ENCODE measurements around the gene HMOX2.

The HMOX2 gene

GRCh38 chr16:4525634-4526277 lies 49.6 kb downstream of the HMOX2 start:
- DNase-seq = no peak

DNA sequence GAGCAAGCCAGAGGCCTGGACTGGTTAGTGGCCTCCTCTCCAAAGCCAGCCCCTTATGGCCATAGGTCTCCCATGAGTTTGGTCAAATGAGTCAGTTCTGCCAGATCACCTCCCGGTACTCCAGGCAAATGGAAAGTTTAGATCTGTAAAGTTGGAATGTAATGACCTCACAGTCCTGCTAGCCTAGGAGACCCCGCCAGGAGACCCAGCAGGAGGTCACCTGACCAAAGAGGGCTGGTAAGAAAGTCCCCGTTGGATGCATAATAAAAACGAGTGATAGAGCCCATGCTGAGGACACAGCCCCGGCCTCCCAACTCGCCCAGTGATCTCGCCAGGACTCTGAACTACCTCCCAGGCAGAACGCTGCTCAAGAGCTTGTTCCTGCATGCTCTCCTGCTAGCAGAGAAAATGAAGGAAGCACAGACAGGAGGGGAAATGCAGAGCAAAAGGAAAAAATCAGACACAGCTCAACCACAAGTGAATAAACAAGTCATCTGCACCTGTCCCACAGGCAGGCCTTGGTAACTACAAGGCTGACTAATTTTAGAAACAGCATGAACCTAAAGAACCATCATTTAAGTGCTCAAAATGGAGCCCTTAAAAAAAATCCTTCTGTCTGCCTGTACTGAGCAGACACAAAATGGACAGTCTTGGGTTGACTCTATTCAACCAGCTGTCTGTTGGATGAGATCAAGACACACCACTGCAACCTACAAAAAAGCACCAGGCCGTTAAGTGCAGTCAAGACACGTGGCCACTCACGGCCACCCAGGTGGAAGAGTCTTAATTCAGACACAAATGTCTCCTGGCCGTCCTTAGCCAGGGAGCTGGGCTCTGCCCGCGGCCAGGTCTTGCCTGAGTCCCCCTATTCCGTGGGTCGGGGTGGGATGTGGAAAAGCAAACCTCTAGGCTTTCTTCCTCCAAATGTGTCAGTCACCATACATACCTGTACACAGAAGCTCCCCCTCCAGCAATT lies 53.2 kb downstream of the HMOX2 start:
- no peak for DNase-seq

- no peak for DNase-seq
Measured at GRCh38 chr16:4531811-4532210, 55.6 kb downstream of the HMOX2 start.

DNA sequence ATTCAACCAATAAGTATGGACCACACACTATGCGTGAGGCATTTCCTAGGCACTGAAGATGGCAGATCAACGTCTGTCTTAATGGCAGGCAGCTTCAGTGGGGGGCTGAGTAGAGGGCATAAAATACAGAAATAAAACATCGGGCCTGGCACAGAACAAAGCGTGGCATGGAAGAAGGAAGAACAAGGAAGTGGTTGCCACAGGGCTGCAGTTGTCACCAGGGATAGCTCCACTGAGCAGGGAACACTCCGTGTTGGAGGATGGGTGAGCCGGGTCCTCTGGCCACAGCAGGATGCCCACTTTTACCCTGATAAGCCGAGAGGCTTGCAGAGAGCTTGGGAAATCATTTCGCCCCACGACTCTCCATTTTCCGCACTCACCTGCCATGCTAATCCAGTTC lies 56.0 kb downstream of the HMOX2 start:
- DNase-seq = no peak

- DNase-seq = no peak
Measured at GRCh38 chr16:4533490-4533889, 57.3 kb downstream of the HMOX2 start.

DNA sequence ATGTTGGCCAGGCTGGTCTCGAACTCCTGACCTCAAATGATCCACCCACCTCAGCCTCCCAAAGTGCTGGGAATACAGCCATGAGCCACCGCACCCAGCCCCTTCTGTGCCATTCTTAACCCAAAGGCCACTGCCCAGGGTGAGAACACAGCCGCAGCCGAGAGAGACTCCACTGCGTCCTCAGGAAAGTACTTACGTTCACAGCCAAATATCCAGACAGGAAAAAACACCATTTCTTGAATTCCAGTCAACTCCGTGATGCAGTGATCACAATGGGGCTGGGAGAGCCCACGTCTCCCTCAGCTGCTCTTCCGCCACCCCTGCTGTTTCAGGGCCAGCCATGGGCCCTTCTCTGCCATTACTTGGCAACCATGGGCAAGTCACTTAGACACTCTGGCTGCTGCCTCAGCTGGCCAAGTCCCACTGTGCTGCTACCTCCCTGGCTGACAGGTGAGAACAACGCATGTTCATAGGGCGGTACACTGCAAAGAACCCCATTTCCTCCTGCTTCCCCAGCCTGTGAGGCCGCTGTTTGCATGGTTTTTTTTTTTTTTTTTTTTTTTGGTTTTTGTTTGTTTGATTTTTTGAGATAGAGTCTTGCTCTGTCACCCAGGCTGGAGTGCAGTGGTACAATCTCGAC lies 58.1 kb downstream of the HMOX2 start:
- DNase-seq = no peak

DNA sequence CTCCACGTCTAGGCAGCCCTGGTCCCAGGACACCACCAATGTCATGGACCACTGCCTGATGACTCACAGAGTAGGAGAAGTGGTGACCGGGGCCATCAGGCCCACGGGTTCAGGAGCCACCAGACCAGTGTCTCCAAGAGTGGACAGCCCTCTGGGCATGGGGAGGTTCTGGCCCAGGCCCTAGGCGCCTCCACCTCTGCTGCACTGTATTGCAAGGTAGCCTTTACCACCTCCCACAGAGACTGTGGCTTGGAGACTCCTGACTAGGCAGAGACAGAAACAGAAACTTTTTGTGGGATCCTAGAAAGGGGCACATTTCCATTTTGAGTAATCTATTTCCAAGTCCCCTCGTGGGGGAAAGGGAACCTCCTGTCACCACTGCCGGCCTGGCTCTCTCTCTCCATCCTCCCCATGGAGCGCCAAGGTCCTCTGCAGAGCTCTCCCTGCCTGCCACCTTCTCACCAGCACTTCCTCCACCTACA lies 59.5 kb downstream of the HMOX2 start:
- DNase-seq = no peak

GRCh38 chr16:4536391-4537106 lies 60.4 kb downstream of the HMOX2 start:
- DNase-seq = no peak

DNA sequence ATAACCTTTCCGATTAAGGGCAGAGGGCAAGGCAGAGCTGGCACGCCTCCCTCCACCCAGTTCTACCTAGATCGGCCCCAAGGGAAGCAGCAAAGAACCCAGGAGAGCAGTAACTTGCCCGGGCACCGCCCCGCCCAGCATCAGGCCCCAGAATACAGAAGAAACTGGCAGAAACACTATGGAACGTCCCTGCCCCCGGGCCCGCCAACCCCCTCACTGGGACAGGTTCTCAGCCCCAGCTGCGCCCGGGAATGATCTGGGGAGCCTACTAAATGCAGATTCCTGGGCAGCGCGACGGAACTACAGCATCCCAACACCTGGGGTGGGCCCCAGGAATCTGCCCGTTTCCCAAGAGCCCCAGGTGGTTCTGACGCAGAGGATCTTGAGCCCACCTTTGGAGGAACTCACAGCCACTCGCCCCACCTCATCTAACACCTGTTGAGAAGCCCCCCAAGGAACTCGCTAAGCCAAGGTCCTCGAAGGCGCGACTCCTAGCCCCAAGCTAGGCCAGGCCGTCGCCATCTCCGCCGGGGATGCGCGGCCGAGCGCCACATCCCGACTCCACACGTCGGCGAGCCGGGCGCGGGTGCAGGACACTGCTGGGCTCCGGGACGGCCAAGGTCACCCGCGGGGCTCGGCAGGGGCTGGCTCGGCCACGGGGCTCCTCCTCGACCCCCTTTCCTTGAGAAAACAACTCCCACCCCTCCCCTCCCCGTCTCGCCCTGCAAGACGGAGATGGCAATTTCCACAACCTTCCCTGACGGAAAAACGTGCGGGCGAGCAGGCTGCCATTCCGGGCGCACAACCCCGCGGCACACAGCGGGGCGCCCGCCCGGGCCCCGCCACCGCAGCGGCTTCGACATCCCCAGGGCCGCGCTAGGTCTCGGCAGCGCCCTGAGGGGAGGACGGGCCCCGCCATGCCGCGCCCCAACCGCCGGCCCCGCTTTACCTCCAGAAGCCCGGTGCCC lies 61.5 kb downstream of the HMOX2 start:
- DNase-seq = no peak

DNA sequence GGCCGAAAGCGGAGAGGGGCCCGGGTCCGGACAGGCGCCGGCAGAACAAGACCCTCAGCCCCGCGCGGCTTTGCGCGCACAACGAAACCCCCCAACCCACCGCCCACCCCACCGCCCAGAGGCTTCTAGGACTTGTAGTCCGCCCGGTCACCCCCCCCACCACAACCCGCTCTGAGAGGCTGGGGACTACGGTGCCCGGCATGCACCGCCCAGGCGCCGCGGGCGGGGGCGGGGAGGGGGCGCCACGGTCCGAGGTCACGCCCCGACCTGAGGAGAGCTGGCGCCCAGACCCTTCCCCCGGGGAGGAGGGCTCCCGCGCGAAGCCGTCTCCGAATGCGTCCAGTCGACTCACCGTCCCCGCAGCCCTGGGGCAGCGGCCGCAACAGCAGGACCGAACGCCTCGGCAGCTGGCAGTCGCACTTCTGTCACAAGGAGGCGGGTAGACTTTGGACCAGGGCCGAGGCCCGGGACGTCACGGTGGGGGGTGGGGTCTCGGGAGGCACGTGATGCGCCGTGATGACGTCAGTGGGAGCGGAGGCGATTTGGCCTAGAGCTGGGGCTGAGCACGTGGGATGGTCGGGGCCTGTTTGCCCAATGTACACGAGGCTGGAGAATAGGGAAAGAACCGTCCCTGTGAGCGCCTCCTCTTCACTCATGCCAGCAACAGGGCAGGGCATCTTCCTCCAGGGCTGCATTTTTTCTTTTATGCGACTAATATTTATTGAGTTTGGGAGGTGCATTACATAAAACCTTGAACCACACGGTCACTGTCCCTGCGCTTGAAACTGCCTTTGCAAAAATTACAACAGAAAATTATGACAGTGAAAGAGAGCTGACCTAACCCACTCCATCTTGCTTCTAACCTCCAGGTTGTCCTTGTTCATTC lies 62.4 kb downstream of the HMOX2 start, which contains the start of gene CDIP1:
Gene CDIP1 (minus strand): TSS at position 424 of the 886 bp plus-strand sequence. CDS start 24,643 bp downstream, outside the sequence.
- DNase-seq = peak; percentile 74

DNA sequence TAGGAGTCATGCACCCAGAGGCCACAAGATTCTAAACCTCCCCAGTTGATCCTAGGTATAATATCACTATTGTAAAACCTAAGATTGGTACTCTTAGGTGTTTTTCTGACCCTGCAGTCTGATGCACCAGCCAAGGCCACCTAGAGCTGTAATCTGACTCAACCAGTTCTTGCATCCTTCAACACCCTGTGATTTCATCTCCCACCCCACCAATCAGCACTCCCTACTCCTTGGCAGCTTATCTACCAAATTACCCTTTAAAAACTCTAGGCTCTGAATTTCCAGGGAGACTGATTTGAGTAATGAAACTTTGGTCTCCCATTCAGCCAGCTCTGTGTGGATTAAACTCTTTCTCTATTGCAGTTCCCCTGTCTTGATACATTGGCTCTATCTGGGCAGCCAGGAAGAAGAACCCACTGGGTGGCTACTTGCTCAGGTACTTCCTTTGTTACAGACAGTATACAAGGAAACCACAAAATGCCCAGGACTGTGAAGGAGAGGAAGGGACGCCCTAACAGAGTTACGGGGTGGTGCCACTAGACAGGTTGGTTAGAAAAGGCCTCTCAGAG lies 63.6 kb downstream of the HMOX2 start:
- DNase-seq = no peak

- no peak for DNase-seq
Measured at GRCh38 chr16:4544473-4544872, 68.3 kb downstream of the HMOX2 start.

- no peak for DNase-seq
Measured at GRCh38 chr16:4548124-4548523, 71.9 kb downstream of the HMOX2 start.

- no peak for DNase-seq
Measured at GRCh38 chr16:4550591-4550990, 74.4 kb downstream of the HMOX2 start.

DNA sequence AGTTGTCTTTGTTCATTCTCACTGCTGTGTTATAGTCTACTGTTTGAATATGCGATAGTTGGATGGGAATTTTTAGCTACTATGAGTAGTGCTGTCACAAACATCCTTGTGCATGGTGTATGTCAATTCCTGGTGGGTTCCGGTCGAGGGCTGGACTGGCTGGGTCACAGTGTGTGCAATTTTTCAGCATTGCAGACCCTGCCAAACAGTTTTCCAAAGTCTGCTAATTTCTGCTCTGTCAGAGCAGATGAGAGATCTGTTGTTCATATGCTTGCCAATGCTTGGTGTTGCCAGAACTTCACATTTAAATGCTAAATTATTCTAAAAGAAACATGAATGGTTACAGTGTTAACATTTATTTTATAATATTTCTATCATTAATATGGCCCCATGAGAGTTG lies 76.3 kb downstream of the HMOX2 start:
- no peak for DNase-seq

DNA sequence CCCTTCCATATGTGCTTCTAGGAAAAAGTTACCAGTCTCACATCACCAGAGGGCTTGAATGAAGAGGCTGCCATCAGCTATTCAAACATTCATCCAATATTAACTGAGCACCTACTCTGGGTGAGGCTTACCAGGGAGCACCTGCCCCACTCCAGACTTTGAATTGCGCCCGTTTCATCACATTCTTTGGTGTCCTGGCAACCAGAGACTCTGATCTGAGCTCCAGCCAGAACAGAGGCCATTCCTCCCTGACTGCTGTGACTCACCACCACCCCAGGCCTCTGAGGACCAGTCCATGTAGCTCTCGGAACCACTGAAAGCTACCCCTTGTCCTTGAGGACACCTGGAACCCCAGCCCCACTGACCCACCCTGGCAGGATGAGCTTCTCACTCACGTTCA lies 79.9 kb downstream of the HMOX2 start, which contains the start of gene C16orf96:
Gene C16orf96 (plus strand): TSS at position 229 of the 400 bp plus-strand sequence. CDS start 150 bp downstream, at position 379.
- DNase-seq = no peak

GRCh38 chr16:4556580-4556979 lies 80.4 kb downstream of the HMOX2 start:
- DNase-seq = no peak

DNA sequence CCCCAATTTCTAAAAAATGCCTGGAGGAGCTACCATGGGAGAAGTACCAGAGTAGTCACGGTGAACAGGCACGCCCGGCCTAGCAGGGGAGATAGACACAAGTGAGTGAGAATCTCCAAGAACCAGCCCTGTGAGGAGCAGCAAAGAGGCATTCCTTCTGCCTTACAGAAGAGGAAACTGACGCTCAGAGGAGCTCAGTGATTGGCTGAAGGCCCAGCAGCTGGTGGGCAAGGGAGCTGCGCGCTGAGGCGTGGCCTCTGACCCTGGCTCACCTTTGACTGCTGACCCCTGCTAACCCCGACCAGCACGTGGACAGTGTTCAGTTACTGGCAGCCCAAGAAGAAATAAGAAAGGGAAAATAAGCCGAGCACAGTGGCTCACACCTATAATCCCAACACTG lies 81.8 kb downstream of the HMOX2 start:
- DNase-seq = no peak
